ENCODE results near the gene FAM83D. TPM values are rescaled to one million over a fixed set of nuclear protein-coding genes. Genes with fewer than 3 reads are reported as not detected.

Gene FAM83D
- total RNA-seq, 1 donor from 2014 or later: 56.7 TPM

DNA sequence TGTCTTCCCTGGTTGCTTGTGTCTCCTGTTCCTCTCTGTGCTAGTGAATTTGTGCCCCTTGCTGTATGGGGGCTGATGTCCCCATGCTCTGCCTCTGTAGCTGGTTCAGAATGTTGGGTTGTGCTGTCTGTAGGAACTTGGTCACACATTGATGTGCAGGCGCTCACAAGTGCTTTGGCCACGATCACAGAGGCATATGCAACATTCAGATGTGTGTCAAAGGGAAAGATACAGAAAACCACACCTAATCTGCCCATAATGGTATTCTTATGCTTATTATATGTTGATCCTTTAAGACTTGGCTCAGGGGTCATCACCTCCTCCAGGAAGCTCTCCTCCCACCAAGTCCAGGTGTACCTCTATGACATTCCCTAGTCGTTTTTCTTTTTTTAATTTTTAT lies 18.8 kb downstream of the FAM83D start:
- DNase-seq (ENCODE audit: low read depth): no peak
- no peak overlapping the region for H3K4me3 ChIP-seq (ENCODE audit: low read depth, low read length)
- TF ChIP-seq, protein P1, sequence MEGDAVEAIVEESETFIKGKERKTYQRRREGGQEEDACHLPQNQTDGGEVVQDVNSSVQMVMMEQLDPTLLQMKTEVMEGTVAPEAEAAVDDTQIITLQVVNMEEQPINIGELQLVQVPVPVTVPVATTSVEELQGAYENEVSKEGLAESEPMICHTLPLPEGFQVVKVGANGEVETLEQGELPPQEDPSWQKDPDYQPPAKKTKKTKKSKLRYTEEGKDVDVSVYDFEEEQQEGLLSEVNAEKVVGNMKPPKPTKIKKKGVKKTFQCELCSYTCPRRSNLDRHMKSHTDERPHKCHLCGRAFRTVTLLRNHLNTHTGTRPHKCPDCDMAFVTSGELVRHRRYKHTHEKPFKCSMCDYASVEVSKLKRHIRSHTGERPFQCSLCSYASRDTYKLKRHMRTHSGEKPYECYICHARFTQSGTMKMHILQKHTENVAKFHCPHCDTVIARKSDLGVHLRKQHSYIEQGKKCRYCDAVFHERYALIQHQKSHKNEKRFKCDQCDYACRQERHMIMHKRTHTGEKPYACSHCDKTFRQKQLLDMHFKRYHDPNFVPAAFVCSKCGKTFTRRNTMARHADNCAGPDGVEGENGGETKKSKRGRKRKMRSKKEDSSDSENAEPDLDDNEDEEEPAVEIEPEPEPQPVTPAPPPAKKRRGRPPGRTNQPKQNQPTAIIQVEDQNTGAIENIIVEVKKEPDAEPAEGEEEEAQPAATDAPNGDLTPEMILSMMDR (conservative IDR thresholded peaks at IDR 0.05; ENCODE audit: low read depth, low read length): no peak

DNA sequence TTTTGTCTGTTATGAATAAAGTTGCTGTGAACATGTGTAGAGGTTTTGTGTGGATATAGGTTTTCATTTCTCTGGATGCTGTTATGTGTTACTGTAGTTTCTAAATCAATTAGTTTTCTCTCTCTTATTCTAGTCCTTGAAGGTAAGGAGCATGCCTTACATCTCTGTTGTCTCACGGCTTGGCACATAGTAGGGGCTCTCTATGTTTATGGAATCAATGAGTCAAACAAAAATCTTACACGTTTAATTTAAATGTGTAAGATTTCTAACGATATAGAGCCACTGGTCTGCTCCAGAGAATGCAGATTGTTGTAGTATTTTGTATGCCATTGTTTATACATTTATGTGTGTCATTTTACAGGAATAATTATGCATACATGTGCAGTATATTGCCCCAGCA lies 20.6 kb downstream of the FAM83D start:
- DNase-seq (ENCODE audit: low read depth): no peak
- no peak overlapping the region for H3K4me3 ChIP-seq (ENCODE audit: low read depth, low read length)
- TF ChIP-seq, protein P1 (conservative IDR thresholded peaks at IDR 0.05; ENCODE audit: low read depth, low read length): no peak

DNA sequence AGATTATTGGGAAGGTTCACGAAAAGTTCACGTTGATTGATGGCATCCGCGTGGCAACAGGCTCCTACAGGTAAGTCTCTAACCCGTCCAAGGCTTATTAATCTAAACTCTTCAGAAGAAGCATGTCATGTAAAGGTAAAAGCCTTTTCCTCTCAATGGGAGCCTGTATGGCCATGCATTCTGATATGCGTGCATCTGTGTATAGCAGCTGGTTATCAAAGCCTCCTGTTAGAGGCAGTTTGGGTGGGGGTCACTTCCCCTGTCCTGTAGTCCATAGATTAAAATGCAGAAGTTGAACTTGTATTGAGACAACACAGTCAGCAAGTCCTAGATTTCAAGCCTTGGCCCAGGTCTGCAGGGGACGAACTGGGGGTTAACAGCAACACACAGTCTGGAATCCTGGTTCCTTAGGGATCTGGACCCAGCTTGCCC lies 21.7 kb downstream of the FAM83D start:
- TF ChIP-seq, protein P1 (conservative IDR thresholded peaks at IDR 0.05; ENCODE audit: low read depth, low read length): no peak
- no peak for DNase-seq (ENCODE audit: low read depth)
- no peak overlapping the region for H3K4me3 ChIP-seq (ENCODE audit: low read depth, low read length)

DNA sequence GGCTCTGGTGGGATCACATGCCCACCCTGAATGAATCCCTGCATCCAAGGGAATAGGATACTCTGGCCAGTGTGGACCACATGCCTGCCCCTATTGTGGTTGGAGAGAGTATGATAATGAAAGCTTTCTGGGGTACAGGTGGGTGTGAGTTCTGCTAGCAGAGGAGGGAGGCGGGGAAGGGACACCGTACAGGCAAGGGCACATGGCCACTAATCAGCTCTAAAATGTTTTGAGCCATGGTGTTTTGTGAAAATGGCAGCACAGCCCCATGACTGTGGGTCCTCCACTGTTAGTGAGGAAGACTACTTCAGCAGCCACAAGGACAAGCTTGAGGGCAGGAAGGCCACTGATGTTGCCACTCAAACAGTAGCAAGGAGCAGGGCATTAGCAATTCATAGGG lies 24.0 kb downstream of the FAM83D start:
- no peak for DNase-seq (ENCODE audit: low read depth)
- TF ChIP-seq, protein P1 (conservative IDR thresholded peaks at IDR 0.05; ENCODE audit: low read depth, low read length): no peak
- H3K4me3 ChIP-seq (ENCODE audit: low read depth, low read length): no peak overlapping the region

DNA sequence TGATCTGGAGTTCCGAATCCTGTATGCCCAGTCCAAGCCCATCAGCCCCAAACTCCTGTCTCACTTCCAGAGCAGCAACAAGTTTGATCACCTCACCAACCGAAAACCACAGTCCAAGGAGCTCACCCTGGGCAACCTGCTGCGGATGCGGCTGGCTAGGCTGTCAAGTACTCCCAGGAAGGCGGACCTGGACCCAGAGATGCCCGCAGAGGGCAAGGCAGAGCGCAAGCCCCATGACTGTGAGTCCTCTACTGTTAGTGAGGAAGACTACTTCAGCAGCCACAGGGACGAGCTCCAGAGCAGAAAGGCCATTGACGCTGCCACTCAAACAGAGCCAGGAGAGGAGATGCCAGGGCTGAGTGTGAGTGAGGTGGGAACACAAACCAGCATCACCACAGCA lies 25.4 kb downstream of the FAM83D start:
- no peak overlapping the region for H3K4me3 ChIP-seq (ENCODE audit: low read depth, low read length)

DNA sequence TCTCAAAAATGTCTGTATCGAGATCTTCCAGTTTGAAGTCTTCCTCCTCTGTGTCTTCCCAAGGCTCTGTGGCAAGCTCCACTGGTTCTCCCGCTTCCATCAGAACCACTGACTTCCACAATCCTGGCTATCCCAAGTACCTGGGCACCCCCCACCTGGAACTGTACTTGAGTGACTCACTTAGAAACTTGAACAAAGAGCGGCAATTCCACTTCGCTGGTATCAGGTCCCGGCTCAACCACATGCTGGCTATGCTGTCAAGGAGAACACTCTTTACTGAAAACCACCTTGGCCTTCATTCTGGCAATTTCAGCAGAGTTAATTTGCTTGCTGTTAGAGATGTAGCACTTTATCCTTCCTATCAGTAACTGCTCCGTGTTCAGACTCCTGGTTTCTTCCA lies 25.9 kb downstream of the FAM83D start:
- no peak for DNase-seq (ENCODE audit: low read depth)
- TF ChIP-seq, protein P1 (conservative IDR thresholded peaks at IDR 0.05; ENCODE audit: low read depth, low read length): no peak
- no peak overlapping the region for H3K4me3 ChIP-seq (ENCODE audit: low read depth, low read length)

More for the DNA sequence above, 25.4 kb downstream of the FAM83D start:
- TF ChIP-seq, protein P1 (conservative IDR thresholded peaks at IDR 0.05; ENCODE audit: low read depth, low read length): no peak
- no peak for DNase-seq (ENCODE audit: low read depth)

DNA sequence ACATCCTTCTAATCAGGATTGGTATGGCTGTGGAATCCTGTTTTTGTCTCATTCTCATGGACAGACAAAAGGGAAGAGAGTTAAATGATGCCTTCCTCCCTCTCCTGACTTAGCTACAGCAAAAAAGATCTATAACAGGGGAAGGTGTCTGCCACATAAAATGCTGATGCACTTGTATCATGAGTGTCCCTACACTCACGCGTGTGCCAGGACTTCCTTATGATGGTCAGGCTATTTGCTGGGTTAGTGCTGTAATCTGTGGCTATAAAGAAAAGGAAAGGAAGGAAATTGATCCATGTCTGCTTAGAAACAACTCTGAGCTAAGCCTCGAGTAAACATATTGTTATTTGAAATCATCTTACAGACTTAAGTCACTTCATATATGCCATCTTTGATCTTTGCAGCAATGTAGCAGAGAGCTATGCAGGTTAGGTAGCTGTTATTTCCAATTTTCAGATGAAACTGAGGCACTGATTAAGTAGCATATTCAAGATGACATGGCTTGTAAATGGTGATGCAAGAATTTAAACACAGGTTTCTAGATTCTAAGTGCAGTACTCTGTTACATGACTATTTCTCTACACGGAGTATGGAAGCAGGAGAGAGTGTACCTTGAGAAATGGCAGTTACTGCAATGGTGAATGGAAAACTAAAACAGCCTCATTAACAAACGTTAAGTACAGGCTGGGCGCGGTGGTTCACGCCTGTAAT lies 27.6 kb downstream of the FAM83D start:
- TF ChIP-seq, protein P1 (conservative IDR thresholded peaks at IDR 0.05; ENCODE audit: low read depth, low read length): no peak
- DNase-seq (ENCODE audit: low read depth): no peak
- no peak overlapping the region for H3K4me3 ChIP-seq (ENCODE audit: low read depth, low read length)

Data from epithelial cell of proximal tubule (primary cell).